Keratinocyte (primary cell): ENCODE results near the gene NIPAL1. TPM values are rescaled to one million over a fixed set of nuclear protein-coding genes. Genes with fewer than 3 reads are reported as not detected.

Source experiments
- DNase-seq: peaks from one replicate; pipeline ENCODE4 v3.0.0-alpha.2; 2011; ENCODE audit warnings: low read depth, missing footprints, low spot score
- FAIRE-seq: peaks from 2 replicates; lab custom pipeline; 2011; peaks lifted over from hg19 to GRCh38; lab: Jason Lieb, UNC
- H2AFZ ChIP-seq: 2 replicates; pipeline ENCODE4 v1.6.0; 2012; ENCODE audit warnings: low read length, control low read depth, inconsistent platforms; ENCODE audit not compliant: control insufficient read depth
- H3K27ac ChIP-seq: 2 replicates; pipeline ENCODE4 v1.5.1; 2011; ENCODE audit warnings: low read length; ENCODE audit not compliant: control insufficient read depth, insufficient read depth
- H3K27me3 ChIP-seq: 3 replicates; pipeline ENCODE4 v1.6.0; 2011; ENCODE audit warnings: low read length; ENCODE audit not compliant: control insufficient read depth, insufficient read depth; ENCODE audit errors: extremely low read depth
- H3K36me3 ChIP-seq, 2 experiments: 2 replicates in 1 of 2; 3 replicates in 1 of 2; pipeline ENCODE4 v1.5.1; 2011; ENCODE audit warnings: low read length in 2 of 2, mild to moderate bottlenecking in 1 of 2; ENCODE audit not compliant: control insufficient read depth in 2 of 2, insufficient read depth in 2 of 2; ENCODE audit errors: extremely low read depth in 1 of 2
- H3K4me1 ChIP-seq: 3 replicates; pipeline ENCODE4 v1.5.1; 2011; ENCODE audit warnings: low read length; ENCODE audit not compliant: control insufficient read depth, insufficient read depth; ENCODE audit errors: extremely low read depth
- H3K4me2 ChIP-seq: 3 replicates; pipeline ENCODE4 v1.6.0; 2011; ENCODE audit warnings: low read depth, low read length; ENCODE audit not compliant: control insufficient read depth, insufficient read depth; ENCODE audit errors: extremely low read depth
- H3K4me3 ChIP-seq, 3 experiments: fragments of 200-600 bp in 1 of 3; sonication (generic) in 1 of 3; 2 replicates in 2 of 3; 3 replicates in 1 of 3; pipeline ENCODE4 v1.5.1; 2011 to 2016; ENCODE audit warnings: low read length in 3 of 3, mild to moderate bottlenecking in 3 of 3, control low read depth in 2 of 3, inconsistent platforms in 1 of 3, low read depth in 1 of 3, mixed read lengths in 1 of 3, mixed run types in 1 of 3, moderate library complexity in 1 of 3; ENCODE audit not compliant: control insufficient read depth in 2 of 3, insufficient read depth in 2 of 3; ENCODE audit errors: extremely low read depth in 1 of 3
- H3K79me2 ChIP-seq: 2 replicates; pipeline ENCODE4 v1.6.0; 2012; ENCODE audit warnings: low read length; ENCODE audit not compliant: control insufficient read depth, insufficient read depth
- H3K9ac ChIP-seq: 3 replicates; pipeline ENCODE4 v1.6.0; 2011; ENCODE audit warnings: low read length; ENCODE audit not compliant: control insufficient read depth, insufficient read depth; ENCODE audit errors: extremely low read depth
- H3K9me1 ChIP-seq: 3 replicates; pipeline ENCODE4 v1.6.0; 2011; ENCODE audit warnings: low read length; ENCODE audit not compliant: control insufficient read depth, insufficient read depth; ENCODE audit errors: extremely low read depth
- H3K9me3 ChIP-seq: 2 replicates; pipeline ENCODE4 v1.5.1; 2012; ENCODE audit warnings: low read depth, low read length; ENCODE audit not compliant: control insufficient read depth
- H4K20me1 ChIP-seq: 3 replicates; pipeline ENCODE4 v1.6.0; 2011; ENCODE audit warnings: low read length; ENCODE audit not compliant: control insufficient read depth, insufficient read depth; ENCODE audit errors: extremely low read depth
- EZH2 ChIP-seq: IDR thresholded peaks from one replicate; pipeline ENCODE4 v1.6.1; 2012; ENCODE audit warnings: inconsistent platforms, mild to moderate bottlenecking, low read length, moderate library complexity
- dilution Hi-C: fragments of 300-500 bp; cut with MboI; formaldehyde crosslinking; loops from one replicate; pipeline ENCODE4 v1.7.0; 2020; ENCODE audit warnings: low sequenced_read_pairs; ENCODE audit not compliant: extremely low pct_ligation_motif_present
- polyA plus RNA-seq, 5 experiments: library from polyadenylated mRNA; depleted of rRNA in 3 of 5; stranded (reverse) in 3 of 5; stranded (forward) in 1 of 5; unstranded in 1 of 5; fragments of >200 nt; gene quantifications; 1 replicate in 1 of 5; 2 replicates in 3 of 5; 3 replicates in 1 of 5; pipeline versions ENCODE4 v1.2.1 to v1.2.3, GENCODE V29; 2011 to 2012; ENCODE audit warnings: missing spikeins in 2 of 5, low read depth in 1 of 5, low replicate concordance in 1 of 5
- TF ChIP-seq, protein P1 (sequence below), 3 experiments: IDR thresholded peaks in 1 of 3; conservative IDR thresholded peaks in 1 of 3; optimal IDR thresholded peaks in 1 of 3; 2 replicates in 2 of 3; 3 replicates in 1 of 3; pipeline versions ENCODE3 to v1.5.1; 2011; ENCODE audit warnings: low read length in 3 of 3, mild to moderate bottlenecking in 3 of 3, moderate library complexity in 2 of 3, control low read depth in 1 of 3, inconsistent platforms in 1 of 3; ENCODE audit not compliant: insufficient read depth in 2 of 3; ENCODE audit errors: extremely low read depth in 1 of 3

Gene NIPAL1
- polyA plus RNA-seq, 1 donor (not counting 4 experiments of a cell fraction or from before 2014, with no cell fraction given) = 18.9 TPM

DNA sequence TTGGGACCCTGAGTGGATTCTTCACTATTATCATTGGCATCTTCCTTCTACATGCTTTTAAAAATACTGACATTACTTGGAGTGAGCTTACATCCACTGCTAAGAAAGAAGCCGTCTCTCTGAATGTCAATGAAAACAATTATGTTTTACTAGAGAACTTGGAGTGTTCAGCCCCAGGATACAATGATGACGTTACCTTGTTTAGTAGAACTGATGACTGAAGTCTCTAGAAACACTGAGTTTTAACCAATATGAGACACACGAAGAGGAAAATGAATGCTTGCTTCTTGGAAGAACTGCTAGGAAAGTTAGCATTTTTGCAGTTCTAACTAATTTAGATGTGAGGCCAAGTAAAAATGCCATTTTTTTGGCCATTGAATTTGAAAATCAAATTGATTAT lies 19.4 kb downstream of the NIPAL1 start:
- H4K20me1 ChIP-seq = no peaks in the 10 kb centered on the region
- no peaks in the 10 kb centered on the region for H3K9me3 ChIP-seq
- H3K4me1 ChIP-seq = no peaks in the 10 kb centered on the region
- no peak overlapping the region for H3K9ac ChIP-seq
- H3K79me2 ChIP-seq = no peaks in the 10 kb centered on the region
- DNase-seq (no peak), FAIRE-seq (no peak)
- H3K27ac ChIP-seq = no peak overlapping the region
- no peak overlapping the region for H3K4me2 ChIP-seq
- TF ChIP-seq, protein P1, sequence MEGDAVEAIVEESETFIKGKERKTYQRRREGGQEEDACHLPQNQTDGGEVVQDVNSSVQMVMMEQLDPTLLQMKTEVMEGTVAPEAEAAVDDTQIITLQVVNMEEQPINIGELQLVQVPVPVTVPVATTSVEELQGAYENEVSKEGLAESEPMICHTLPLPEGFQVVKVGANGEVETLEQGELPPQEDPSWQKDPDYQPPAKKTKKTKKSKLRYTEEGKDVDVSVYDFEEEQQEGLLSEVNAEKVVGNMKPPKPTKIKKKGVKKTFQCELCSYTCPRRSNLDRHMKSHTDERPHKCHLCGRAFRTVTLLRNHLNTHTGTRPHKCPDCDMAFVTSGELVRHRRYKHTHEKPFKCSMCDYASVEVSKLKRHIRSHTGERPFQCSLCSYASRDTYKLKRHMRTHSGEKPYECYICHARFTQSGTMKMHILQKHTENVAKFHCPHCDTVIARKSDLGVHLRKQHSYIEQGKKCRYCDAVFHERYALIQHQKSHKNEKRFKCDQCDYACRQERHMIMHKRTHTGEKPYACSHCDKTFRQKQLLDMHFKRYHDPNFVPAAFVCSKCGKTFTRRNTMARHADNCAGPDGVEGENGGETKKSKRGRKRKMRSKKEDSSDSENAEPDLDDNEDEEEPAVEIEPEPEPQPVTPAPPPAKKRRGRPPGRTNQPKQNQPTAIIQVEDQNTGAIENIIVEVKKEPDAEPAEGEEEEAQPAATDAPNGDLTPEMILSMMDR (optimal IDR thresholded peaks at IDR 0.05 in 1 of 3, IDR thresholded peaks at IDR 0.05 in 1 of 3, conservative IDR thresholded peaks at IDR 0.05 in 1 of 3; ENCODE audit: extremely low read depth in 1 of 3, insufficient read depth in 2 of 3, low read length in 3 of 3) = no peak
- TF ChIP-seq EZH2 = no peak
- dilution Hi-C loops = no loop called here
- no peak overlapping the region for H2AFZ ChIP-seq
- peaks cover 3 to 7% of the 10 kb centered on the region in 2 experiments for H3K36me3 ChIP-seq
- no peaks in the 10 kb centered on the region for H3K9me1 ChIP-seq
- H3K27me3 ChIP-seq = no peaks in the 10 kb centered on the region
- H3K4me3 ChIP-seq = no peak overlapping the region

DNA sequence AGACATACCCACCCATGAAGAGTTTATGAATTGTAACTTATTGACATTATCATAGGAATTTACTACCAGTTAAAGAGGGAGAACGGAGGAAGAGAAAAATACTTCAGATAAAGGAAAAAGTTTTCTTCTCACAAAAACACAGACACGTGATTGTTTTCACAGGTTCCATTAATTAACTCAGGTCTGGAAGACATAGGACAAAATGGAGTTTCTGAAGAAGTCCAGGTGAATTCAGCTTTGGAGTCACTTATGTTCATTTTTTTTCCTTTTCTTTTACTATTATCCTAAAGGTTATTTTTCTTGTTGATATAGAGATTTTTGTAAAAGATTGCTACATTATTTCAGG lies 20.5 kb downstream of the NIPAL1 start:
- TF ChIP-seq, protein P1 (optimal IDR thresholded peaks at IDR 0.05 in 1 of 3, IDR thresholded peaks at IDR 0.05 in 1 of 3, conservative IDR thresholded peaks at IDR 0.05 in 1 of 3; ENCODE audit: extremely low read depth in 1 of 3, insufficient read depth in 2 of 3, low read length in 3 of 3) = no peak
- TF ChIP-seq EZH2 = no peak
- H3K27me3 ChIP-seq = no peaks in the 10 kb centered on the region
- H3K27ac ChIP-seq = no peak overlapping the region
- H3K4me3 ChIP-seq = no peak overlapping the region
- H3K9ac ChIP-seq = no peak overlapping the region
- DNase-seq (no peak), FAIRE-seq (no peak)
- H4K20me1 ChIP-seq = no peaks in the 10 kb centered on the region
- H3K36me3 ChIP-seq = peaks cover 3 to 7% of the 10 kb centered on the region in 2 experiments
- no peaks in the 10 kb centered on the region for H3K9me1 ChIP-seq
- no peak overlapping the region for H3K4me2 ChIP-seq
- H2AFZ ChIP-seq = no peak overlapping the region
- dilution Hi-C loops = no loop called here
- H3K79me2 ChIP-seq = no peaks in the 10 kb centered on the region
- no peaks in the 10 kb centered on the region for H3K4me1 ChIP-seq
- no peaks in the 10 kb centered on the region for H3K9me3 ChIP-seq
